Colonic mucosa (tissue), 4 donors: ENCODE measurements around the gene TOR2A. TPM values are rescaled to one million over a fixed set of nuclear protein-coding genes. Genes with fewer than 3 reads are reported as not detected.

Experiments used
- DNase-seq: peaks from one replicate; pipeline ENCODE4 v3.0.0-alpha.2; 2020
- H3K27ac ChIP-seq: fragments of 200-600 bp; one replicate; pipeline ENCODE4 v1.8.0; 2021
- H3K27me3 ChIP-seq: fragments of 200-600 bp; one replicate; pipeline ENCODE4 v1.8.0; 2021
- H3K36me3 ChIP-seq: fragments of 200-600 bp; one replicate; pipeline ENCODE4 v1.8.0; 2021
- H3K4me1 ChIP-seq: fragments of 200-600 bp; one replicate; pipeline ENCODE4 v1.8.0; 2021; ENCODE audit warnings: mild to moderate bottlenecking
- H3K4me3 ChIP-seq: fragments of 200-600 bp; one replicate; pipeline ENCODE4 v1.8.0; 2021
- H3K9ac ChIP-seq, 2 donors: one replicate each; pipeline ENCODE4 v1.7.0; 2013; ENCODE audit warnings: control low read depth in 2 of 2, low read depth in 2 of 2, low read length in 2 of 2
- H3K9me3 ChIP-seq: fragments of 200-600 bp; one replicate; pipeline ENCODE4 v1.8.0; 2021
- intact Hi-C: fragments of 100-400 bp; cut with DNase I; formaldehyde crosslinking; loops from one replicate; pipeline ENCODE4 v1.14.1; 2022
- total RNA-seq, 2 donors: library from RNA; stranded (reverse); fragmentation: NEBNext Ultra II Directional in 1 of 2; extraction: Animal tissue kit (Norgen Biotek cat#: 25700) in 1 of 2; gene quantifications; one replicate each; pipeline ENCODE4 v1.2.1, GENCODE V29; 2021
- TF ChIP-seq, protein P1 (sequence below): fragments of 200-600 bp; IDR thresholded peaks from one replicate; pipeline ENCODE4 v1.8.0; 2022; ENCODE audit warnings: antibody characterized with exemption, mild to moderate bottlenecking
- donor health status: healthy.
- donor health status: DM: no; HTN: no; CAD: no.
- donor health status: DM: no; HTN: no; CAD: no.

TOR2A gene
- total RNA-seq, 2 donors from 2014 or later, result 25.8 to 29.8 TPM

DNA sequence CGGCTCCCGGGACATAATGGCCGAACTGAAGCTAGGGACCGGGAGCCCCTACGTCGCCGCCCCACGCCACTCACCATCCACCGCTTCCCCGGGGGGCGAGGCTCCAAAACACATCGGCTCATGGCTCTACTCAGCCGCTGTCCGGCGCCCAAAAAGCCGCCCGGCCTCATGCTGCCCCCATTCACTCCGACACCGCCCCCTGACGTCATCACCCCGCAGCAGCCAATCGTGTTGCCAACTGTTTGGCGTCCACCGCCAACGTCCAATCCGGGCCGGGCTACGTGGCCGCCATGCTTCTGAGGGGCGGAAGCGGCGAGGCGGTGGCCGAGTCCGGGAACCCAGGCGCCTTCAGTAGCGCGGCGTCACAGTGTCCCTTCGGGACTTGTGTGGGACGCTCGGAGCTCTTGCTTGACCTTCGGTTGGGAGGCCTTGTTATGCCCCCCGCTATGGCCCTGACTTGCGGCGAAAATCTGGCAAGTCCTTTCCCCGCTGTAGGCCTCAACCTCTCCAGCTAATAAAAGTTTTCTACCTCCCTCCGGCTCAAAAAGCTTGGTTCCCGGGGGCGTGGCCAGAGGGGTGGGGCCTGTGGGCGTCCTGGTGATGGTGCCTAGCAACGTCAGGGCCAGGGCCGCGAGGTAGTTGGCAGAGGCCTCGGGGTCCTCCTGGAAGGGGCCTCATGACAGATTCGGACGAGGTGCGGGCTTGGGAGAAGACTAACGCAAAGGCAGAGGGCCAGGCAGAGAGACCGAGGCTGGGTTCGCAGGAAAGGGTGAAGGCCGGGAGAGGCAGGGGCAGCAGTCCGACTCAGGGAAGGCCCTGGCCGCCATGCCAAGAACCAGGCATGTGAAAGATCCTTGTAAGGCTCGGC, 19.4 kb downstream of the TOR2A start, which contains the start of the genes PTRH1 and TTC16:
TSS of gene PTRH1 (minus strand) at position 194 of the 868 bp plus-strand sequence. CDS start at position 170, 24 bp downstream.
TSS of gene TTC16 (plus strand) at position 610 of the 868 bp plus-strand sequence. CDS start at position 677, 67 bp downstream.
- intact Hi-C loops, result no loop called here
- peak within 1 kb of the TSS; percentile 86 for H3K27ac ChIP-seq
- peaks cover 10% of the 10 kb centered on the region for H3K4me1 ChIP-seq
- peak within 1 kb of the TSS; percentile 97 for H3K4me3 ChIP-seq
- peak within 1 kb of the TSS; percentile 67 to 90 for H3K9ac ChIP-seq
- no peaks in the 10 kb centered on the region for H3K9me3 ChIP-seq
- H3K36me3 ChIP-seq, result no peaks in the 10 kb centered on the region
- no peaks in the 10 kb centered on the region for H3K27me3 ChIP-seq
- TF ChIP-seq, protein P1, sequence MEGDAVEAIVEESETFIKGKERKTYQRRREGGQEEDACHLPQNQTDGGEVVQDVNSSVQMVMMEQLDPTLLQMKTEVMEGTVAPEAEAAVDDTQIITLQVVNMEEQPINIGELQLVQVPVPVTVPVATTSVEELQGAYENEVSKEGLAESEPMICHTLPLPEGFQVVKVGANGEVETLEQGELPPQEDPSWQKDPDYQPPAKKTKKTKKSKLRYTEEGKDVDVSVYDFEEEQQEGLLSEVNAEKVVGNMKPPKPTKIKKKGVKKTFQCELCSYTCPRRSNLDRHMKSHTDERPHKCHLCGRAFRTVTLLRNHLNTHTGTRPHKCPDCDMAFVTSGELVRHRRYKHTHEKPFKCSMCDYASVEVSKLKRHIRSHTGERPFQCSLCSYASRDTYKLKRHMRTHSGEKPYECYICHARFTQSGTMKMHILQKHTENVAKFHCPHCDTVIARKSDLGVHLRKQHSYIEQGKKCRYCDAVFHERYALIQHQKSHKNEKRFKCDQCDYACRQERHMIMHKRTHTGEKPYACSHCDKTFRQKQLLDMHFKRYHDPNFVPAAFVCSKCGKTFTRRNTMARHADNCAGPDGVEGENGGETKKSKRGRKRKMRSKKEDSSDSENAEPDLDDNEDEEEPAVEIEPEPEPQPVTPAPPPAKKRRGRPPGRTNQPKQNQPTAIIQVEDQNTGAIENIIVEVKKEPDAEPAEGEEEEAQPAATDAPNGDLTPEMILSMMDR, result no peak
- peak; percentile 98 for DNase-seq

DNA sequence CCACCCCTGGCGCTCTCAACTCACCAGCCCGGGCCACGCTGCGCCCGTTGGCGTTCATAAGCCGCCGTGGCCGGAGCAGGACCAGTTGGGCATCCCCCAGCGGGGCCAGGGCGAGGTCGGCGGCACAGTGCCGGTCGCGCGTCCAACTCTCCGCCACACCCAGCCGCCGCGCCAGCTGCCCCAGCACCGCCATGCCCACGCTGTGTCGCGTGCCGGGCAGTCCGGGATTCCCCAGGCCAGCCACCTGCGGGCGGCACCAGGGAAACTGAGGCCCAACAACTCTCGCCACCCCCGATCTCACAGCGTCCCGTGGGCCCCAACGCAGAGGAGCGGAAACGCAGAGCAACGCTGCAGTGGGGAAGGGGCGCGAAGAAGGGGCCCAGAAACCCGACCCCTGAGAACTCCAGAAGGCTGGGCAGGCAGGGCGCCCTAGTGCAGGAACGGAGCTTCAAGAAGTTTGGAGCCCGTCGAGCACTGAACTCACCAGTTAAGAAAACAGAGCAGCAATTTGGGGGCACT, 20.1 kb downstream of the TOR2A start:
- TF ChIP-seq, protein P1, result no peak
- intact Hi-C loops, result no loop called here
- Histone ChIP-seq H3K9me3 (no peaks in the 10 kb centered on the region), H3K4me3 (peak overlapping the region; percentile 97), H3K27me3 (no peaks in the 10 kb centered on the region), H3K27ac (peak overlapping the region; percentile 86), H3K36me3 (no peaks in the 10 kb centered on the region), H3K4me1 (peaks cover 10% of the 10 kb centered on the region), H3K9ac (peak overlapping the region; percentile 67 to 90)
- peak; percentile 53 for DNase-seq

DNA sequence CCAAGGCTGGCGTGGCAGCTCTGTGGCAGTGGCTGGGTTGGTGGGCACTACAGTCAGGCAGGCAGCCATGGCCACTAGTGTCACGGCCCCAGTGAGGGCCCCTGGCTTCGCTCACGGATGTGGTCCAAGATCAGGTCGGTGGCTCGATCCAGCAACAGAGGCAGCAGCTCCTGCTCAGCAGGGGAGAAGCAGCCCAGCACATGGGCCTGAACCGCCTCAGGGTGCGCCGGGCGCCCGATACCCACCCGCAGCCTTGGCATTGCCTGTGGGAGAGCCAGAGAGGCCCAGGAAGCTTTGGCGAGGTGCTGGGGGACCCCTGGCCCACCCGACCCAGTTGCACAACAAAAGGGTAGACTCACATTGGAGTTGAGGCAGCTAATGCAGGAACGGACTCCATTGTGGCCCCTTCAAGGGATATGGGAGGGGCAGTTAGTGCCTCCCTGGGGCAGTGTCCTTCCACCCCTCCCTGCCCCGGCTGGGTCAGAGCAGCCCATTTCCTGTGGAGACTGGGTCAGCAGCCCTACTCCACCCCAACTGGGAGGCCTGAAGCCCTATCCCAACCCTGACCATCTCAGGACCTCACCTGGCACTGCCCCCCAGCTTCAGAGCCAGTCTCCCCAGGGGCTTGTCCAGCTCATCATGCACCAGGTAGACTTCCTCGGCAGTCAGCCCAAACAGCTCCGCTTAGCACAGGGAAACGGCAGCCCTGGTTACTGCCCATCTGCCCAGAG, 20.9 kb downstream of the TOR2A start:
- peaks cover 10% of the 10 kb centered on the region for H3K4me1 ChIP-seq
- H3K9me3 ChIP-seq, result no peaks in the 10 kb centered on the region
- TF ChIP-seq, protein P1, result no peak
- intact Hi-C loops, result no loop called here
- H3K4me3 ChIP-seq, result peak overlapping the region; percentile 97
- no peaks in the 10 kb centered on the region for H3K36me3 ChIP-seq
- no peak overlapping the region for H3K27ac ChIP-seq
- DNase-seq, result no peak
- H3K9ac ChIP-seq, result no peak overlapping the region
- no peaks in the 10 kb centered on the region for H3K27me3 ChIP-seq

DNA sequence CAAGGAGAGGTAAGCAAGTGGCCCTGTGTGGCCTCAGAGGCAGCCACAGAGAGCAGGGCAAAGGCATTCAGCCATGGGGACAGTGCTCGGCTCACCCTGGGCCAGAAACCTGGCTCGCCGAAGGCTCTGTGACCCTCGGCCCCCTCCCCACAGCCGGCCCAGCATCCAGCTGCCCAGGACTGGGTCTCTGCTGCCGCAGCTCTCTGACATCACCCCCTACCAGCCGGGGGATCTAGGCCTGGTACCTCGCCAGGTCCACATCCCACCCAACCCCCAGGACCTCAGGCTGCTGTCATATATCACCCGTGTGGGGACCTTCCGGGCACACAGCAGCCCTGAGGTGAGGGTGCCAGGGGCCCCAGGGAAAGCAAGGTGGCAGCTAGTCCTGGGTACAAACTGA, 22.2 kb downstream of the TOR2A start:
- no peaks in the 10 kb centered on the region for H3K36me3 ChIP-seq
- H3K27me3 ChIP-seq, result no peaks in the 10 kb centered on the region
- TF ChIP-seq, protein P1, result no peak
- intact Hi-C loops, result no loop called here
- H3K9ac ChIP-seq, result no peak overlapping the region
- peaks cover 10% of the 10 kb centered on the region for H3K4me1 ChIP-seq
- no peaks in the 10 kb centered on the region for H3K9me3 ChIP-seq
- DNase-seq, result no peak
- H3K4me3 ChIP-seq, result no peak overlapping the region
- H3K27ac ChIP-seq, result no peak overlapping the region

DNA sequence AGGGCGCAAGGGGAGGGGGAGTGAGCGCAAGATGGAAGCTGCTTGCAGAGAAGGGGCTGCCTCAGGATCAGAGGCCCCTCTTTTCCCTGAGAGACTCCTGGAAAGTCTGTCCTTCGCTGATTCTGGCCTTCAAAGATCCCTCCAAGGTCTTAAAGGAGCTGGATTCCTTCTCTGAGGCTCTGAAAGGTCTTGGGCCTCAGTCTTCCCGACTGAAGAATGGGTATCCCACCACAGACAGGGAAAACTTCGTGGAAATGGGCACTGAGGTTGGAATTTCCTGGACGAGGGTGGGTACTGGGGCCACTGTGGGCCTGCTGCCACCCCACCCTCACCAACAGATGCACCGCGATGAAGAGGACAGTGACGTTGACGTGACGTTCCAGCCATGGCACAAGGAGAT, 22.7 kb downstream of the TOR2A start:
- H3K9ac ChIP-seq, result no peak overlapping the region
- DNase-seq, result no peak
- TF ChIP-seq, protein P1, result no peak
- H3K27me3 ChIP-seq, result no peaks in the 10 kb centered on the region
- no peak overlapping the region for H3K4me3 ChIP-seq
- H3K36me3 ChIP-seq, result no peaks in the 10 kb centered on the region
- H3K4me1 ChIP-seq, result peaks cover 10% of the 10 kb centered on the region
- no peaks in the 10 kb centered on the region for H3K9me3 ChIP-seq
- intact Hi-C loops, result no loop called here
- H3K27ac ChIP-seq, result no peak overlapping the region
